GM18498 (cell line): ENCODE measurements around the gene NDUFA7.
"Not testable (repeated sequence)": the region's sequence is repeated elsewhere in the genome, so short reads cannot be mapped to it uniquely, and the experiment has no call there.

Experiments
- ATAC-seq: cut with Tn5 transposase; IDR thresholded peaks from one replicate; pipeline ENCODE4 v1.9.1; 2021; ENCODE audit warnings: mild to moderate bottlenecking, moderate library complexity; ENCODE audit not compliant: unreplicated experiment

Gene NDUFA7

GRCh38 chr19:8321067-8321985 lies at the start of gene NDUFA7, which contains the start of gene RPS28:
Gene NDUFA7, minus strand, starts transcription at chr19:8321375. Its CDS starts 17 bp downstream, at chr19:8321358.
Gene RPS28, plus strand, starts transcription at chr19:8321496. Its CDS starts 35 bp downstream, at chr19:8321531.
- ATAC-seq, result peak; percentile 94

- ATAC-seq, result no peak
Measured at GRCh38 chr19:8370176-8371010, 49.2 kb upstream of the NDUFA7 start.

GRCh38 chr19:8367327-8368001 lies 46.3 kb upstream of the NDUFA7 start:
- ATAC-seq, result no peak

- no peak for ATAC-seq
Measured at GRCh38 chr19:8366961-8367326, 45.8 kb upstream of the NDUFA7 start.

- ATAC-seq, result no peak
Measured at GRCh38 chr19:8366121-8366581, 45.0 kb upstream of the NDUFA7 start.

- ATAC-seq, result no peak
Measured at GRCh38 chr19:8363803-8364771, 42.9 kb upstream of the NDUFA7 start, which contains the start of gene ANGPTL4. Gene ANGPTL4, plus strand, starts transcription at chr19:8364155. Its CDS starts 167 bp downstream, at chr19:8364322.

- ATAC-seq, result no peak
Measured at GRCh38 chr19:8361921-8362793, 41.0 kb upstream of the NDUFA7 start.

- no peak for ATAC-seq
Measured at GRCh38 chr19:8360196-8360595, 39.0 kb upstream of the NDUFA7 start.

GRCh38 chr19:8358948-8359347 lies 37.8 kb upstream of the NDUFA7 start:
- no peak for ATAC-seq

- ATAC-seq, result no peak
Measured at GRCh38 chr19:8357007-8357521, 35.9 kb upstream of the NDUFA7 start.

GRCh38 chr19:8355631-8356402 lies 34.6 kb upstream of the NDUFA7 start:
- ATAC-seq, result no peak

GRCh38 chr19:8352845-8353244 lies 31.7 kb upstream of the NDUFA7 start:
- ATAC-seq, result not testable (repeated sequence)

- ATAC-seq, result no peak
Measured at GRCh38 chr19:8352134-8352827, 31.1 kb upstream of the NDUFA7 start.

GRCh38 chr19:8349629-8350372 lies 28.6 kb upstream of the NDUFA7 start:
- ATAC-seq, result not testable (repeated sequence)

- ATAC-seq, result no peak
Measured at GRCh38 chr19:8343483-8343844, 22.3 kb upstream of the NDUFA7 start.

- ATAC-seq, result peak; percentile 89
Measured at GRCh38 chr19:8342684-8343482, 21.7 kb upstream of the NDUFA7 start, which contains the start of gene KANK3. Gene KANK3, minus strand, starts transcription at chr19:8343262. Its CDS starts 5,434 bp downstream, at chr19:8337828.
